Measurements from ENCODE around the gene OR51F1.

DNA sequence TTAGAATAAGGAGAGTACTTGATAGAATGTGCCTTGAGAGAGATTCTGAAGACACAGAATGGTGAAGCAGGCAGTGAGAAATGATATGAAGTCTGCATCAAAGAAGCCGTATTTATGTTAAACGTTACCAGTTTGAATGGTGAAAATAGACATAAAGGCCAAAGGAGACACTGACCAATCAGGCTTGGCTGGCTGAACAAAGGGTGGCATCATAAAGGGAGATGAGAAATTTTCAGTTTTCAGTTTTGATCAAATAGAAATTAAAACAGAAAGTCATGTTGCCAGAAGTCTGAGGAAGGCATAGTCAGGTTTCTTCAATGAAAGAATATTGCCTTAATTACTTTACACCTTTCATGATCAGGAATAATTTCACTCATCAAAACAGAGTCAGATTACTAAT is 6.6 kb downstream of the OR51F1 start:
- TF ChIP-seq, protein P1, sequence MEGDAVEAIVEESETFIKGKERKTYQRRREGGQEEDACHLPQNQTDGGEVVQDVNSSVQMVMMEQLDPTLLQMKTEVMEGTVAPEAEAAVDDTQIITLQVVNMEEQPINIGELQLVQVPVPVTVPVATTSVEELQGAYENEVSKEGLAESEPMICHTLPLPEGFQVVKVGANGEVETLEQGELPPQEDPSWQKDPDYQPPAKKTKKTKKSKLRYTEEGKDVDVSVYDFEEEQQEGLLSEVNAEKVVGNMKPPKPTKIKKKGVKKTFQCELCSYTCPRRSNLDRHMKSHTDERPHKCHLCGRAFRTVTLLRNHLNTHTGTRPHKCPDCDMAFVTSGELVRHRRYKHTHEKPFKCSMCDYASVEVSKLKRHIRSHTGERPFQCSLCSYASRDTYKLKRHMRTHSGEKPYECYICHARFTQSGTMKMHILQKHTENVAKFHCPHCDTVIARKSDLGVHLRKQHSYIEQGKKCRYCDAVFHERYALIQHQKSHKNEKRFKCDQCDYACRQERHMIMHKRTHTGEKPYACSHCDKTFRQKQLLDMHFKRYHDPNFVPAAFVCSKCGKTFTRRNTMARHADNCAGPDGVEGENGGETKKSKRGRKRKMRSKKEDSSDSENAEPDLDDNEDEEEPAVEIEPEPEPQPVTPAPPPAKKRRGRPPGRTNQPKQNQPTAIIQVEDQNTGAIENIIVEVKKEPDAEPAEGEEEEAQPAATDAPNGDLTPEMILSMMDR (IDR thresholded peaks at IDR 0.05; ENCODE audit: low read length), result no peak
- TF ChIP-seq EZH2 (IDR thresholded peaks at IDR 0.05; ENCODE audit: borderline replicate concordance, low read length), result no peak
